ENCODE data around the gene SPATA6L.
A peak's percentile ranks its signal among the peaks of the same experiment; 100 is the strongest.
"Not testable (repeated sequence)": the region's sequence is repeated elsewhere in the genome, so short reads cannot be mapped to it uniquely, and the experiment has no call there.

The SPATA6L gene

DNA sequence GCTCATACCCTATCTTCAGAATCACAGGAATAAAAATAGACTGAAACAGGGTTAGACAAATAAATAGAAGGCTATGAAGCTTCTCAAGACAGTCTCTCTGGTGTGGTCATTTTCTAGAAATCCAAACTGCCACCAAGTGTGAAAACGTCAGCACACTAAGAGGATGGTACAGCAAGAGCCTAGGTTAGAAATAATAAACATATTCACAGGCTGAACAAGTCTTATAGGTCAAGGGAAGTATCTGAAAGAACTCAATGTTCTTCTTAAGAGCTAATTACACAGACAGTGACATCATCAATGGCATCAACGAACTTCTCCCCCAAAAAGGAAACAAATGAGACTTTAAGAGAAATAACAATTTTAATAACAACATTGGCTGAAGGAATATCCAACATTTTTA is 26.9 kb downstream of the SPATA6L start:
- ATAC-seq (replicated peaks) = no peak
- DNase-seq = no peak
- no peak overlapping the region for H3K27ac Mint-ChIP-seq

GRCh38 chr9:4638968-4639367 is 27.3 kb downstream of the SPATA6L start:
- Mint-ChIP-seq H3K4me1 (no peaks in the 10 kb centered on the region), H3K27ac (no peak overlapping the region), H3K36me3 (no peaks in the 10 kb centered on the region), H3K9me3 (no peaks in the 10 kb centered on the region), H3K27me3 (peaks cover 16 to 27% of the 10 kb centered on the region in 2 donors), H3K4me3 (no peak overlapping the region)
- no peak for DNase-seq
- ATAC-seq (replicated peaks) = no peak

More for the DNA sequence above, 26.9 kb downstream of the SPATA6L start:
- Mint-ChIP-seq H3K4me3 (no peak overlapping the region), H3K36me3 (no peaks in the 10 kb centered on the region), H3K9me3 (no peaks in the 10 kb centered on the region), H3K4me1 (no peaks in the 10 kb centered on the region), H3K27me3 (peaks cover 16 to 27% of the 10 kb centered on the region in 2 donors)

- H3K36me3 Mint-ChIP-seq = no peaks in the 10 kb centered on the region
- no peaks in the 10 kb centered on the region for H3K9me3 Mint-ChIP-seq
- peaks cover 16 to 24% of the 10 kb centered on the region in 2 donors for H3K27me3 Mint-ChIP-seq
- no peak overlapping the region for H3K27ac Mint-ChIP-seq
- H3K4me1 Mint-ChIP-seq = no peaks in the 10 kb centered on the region
- no peak for DNase-seq
- no peak overlapping the region for H3K4me3 Mint-ChIP-seq
- no peak for ATAC-seq (replicated peaks)
Observed at GRCh38 chr9:4630836-4631235, 35.4 kb downstream of the SPATA6L start.

GRCh38 chr9:4622016-4622415 is 44.3 kb downstream of the SPATA6L start:
- Mint-ChIP-seq H3K4me1 (no peaks in the 10 kb centered on the region), H3K4me3 (no peak overlapping the region), H3K27ac (no peak overlapping the region), H3K27me3 (peaks cover 8 to 11% of the 10 kb centered on the region in 2 donors), H3K9me3 (no peaks in the 10 kb centered on the region), H3K36me3 (no peaks in the 10 kb centered on the region)
- ATAC-seq (replicated peaks) (no peak), DNase-seq (no peak)

DNA sequence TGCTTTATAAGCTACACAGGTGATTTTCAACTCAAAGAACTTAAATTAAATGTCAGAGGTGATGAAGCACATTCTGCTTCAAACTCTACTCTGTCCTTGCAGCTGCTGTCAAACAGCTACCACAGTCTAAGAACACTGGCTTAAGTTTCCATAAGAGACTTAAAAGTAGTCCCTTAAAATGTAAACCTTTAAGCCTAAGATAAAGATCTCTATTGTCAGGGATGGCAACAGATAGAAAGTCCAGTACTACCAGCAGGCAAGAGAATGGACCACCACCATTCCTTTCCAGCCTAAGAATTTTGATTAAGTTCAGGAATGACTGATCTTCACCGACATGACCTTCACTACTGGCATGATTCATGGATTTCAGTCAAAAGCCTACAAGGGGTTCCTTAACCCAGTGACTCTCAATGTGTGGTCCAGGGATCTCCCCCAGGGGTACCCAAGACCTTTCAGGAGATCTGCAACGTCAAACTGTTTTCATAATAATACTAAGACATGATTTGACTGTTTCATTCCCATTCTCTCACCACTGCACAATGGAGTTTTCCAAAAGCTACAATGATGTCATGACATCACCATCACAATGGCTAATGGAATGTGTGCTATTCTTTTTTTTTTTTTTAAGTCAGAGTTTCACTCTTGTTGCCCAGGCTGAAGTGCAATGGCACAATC is 45.3 kb downstream of the SPATA6L start:
- no peak for DNase-seq
- no peaks in the 10 kb centered on the region for H3K9me3 Mint-ChIP-seq
- no peaks in the 10 kb centered on the region for H3K36me3 Mint-ChIP-seq
- H3K27me3 Mint-ChIP-seq = peaks cover 2 to 5% of the 10 kb centered on the region in 2 donors
- no peak overlapping the region for H3K27ac Mint-ChIP-seq
- H3K4me1 Mint-ChIP-seq = no peaks in the 10 kb centered on the region
- H3K4me3 Mint-ChIP-seq = no peak overlapping the region
- peak in 1 of 2 donors; percentile 20 for ATAC-seq (replicated peaks)

GRCh38 chr9:4620057-4620765 is 46.1 kb downstream of the SPATA6L start:
- H3K27ac Mint-ChIP-seq = no peak overlapping the region
- DNase-seq = no peak
- ATAC-seq (replicated peaks) = peak; percentile 27 to 36
- no peak overlapping the region for H3K4me3 Mint-ChIP-seq
- H3K27me3 Mint-ChIP-seq = peaks cover 0 to 4% of the 10 kb centered on the region in 2 donors
- H3K9me3 Mint-ChIP-seq = no peaks in the 10 kb centered on the region
- no peaks in the 10 kb centered on the region for H3K4me1 Mint-ChIP-seq
- no peaks in the 10 kb centered on the region for H3K36me3 Mint-ChIP-seq

GRCh38 chr9:4618700-4619099 is 47.6 kb downstream of the SPATA6L start:
- H3K36me3 Mint-ChIP-seq = no peaks in the 10 kb centered on the region
- DNase-seq (no peak), ATAC-seq (replicated peaks) (peak in 1 of 2 donors; percentile 38)
- no peak overlapping the region for H3K27ac Mint-ChIP-seq
- no peaks in the 10 kb centered on the region for H3K9me3 Mint-ChIP-seq
- no peak overlapping the region for H3K4me3 Mint-ChIP-seq
- no peaks in the 10 kb centered on the region for H3K4me1 Mint-ChIP-seq
- peaks cover 0 to 4% of the 10 kb centered on the region in 2 donors for H3K27me3 Mint-ChIP-seq

DNA sequence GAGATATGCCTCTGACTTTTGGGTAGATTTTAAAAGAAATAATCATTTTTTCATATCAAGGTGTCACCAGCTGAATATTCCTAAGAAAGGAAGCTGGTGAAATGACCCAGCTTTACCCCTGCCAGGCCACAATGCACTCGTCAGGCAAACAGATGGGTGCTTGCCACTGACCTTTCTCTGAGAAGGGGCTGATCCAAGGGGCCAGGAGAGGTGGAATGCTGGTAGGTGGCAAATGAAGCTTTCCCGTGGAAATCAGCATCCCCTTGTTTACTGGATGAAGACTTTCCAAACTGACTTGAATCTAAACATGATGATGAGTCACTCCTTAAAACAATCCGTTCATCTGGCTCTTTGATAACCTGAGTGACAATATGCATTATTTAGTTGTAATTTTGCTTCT is 48.5 kb downstream of the SPATA6L start:
- H3K4me3 Mint-ChIP-seq = no peak overlapping the region
- no peaks in the 10 kb centered on the region for H3K36me3 Mint-ChIP-seq
- H3K9me3 Mint-ChIP-seq = no peaks in the 10 kb centered on the region
- peaks cover 0 to 4% of the 10 kb centered on the region in 2 donors for H3K27me3 Mint-ChIP-seq
- DNase-seq = no peak
- H3K27ac Mint-ChIP-seq = no peak overlapping the region
- no peak for ATAC-seq (replicated peaks)
- no peaks in the 10 kb centered on the region for H3K4me1 Mint-ChIP-seq

- Mint-ChIP-seq H3K36me3 (no peaks in the 10 kb centered on the region), H3K27ac (no peak overlapping the region), H3K9me3 (peaks cover 0 to 1% of the 10 kb centered on the region in 2 donors), H3K4me1 (no peaks in the 10 kb centered on the region), H3K4me3 (no peak overlapping the region), H3K27me3 (no peaks in the 10 kb centered on the region)
- ATAC-seq (replicated peaks) (no peak), DNase-seq (no peak)
Observed at GRCh38 chr9:4615778-4616177, 50.5 kb downstream of the SPATA6L start.

GRCh38 chr9:4615251-4615650 is 51.0 kb downstream of the SPATA6L start:
- H3K4me1 Mint-ChIP-seq = no peaks in the 10 kb centered on the region
- H3K27me3 Mint-ChIP-seq = no peaks in the 10 kb centered on the region
- H3K27ac Mint-ChIP-seq = no peak overlapping the region
- no peaks in the 10 kb centered on the region for H3K36me3 Mint-ChIP-seq
- ATAC-seq (replicated peaks) = no peak
- no peak for DNase-seq
- H3K4me3 Mint-ChIP-seq = no peak overlapping the region
- H3K9me3 Mint-ChIP-seq = peaks cover 0 to 1% of the 10 kb centered on the region in 2 donors

DNA sequence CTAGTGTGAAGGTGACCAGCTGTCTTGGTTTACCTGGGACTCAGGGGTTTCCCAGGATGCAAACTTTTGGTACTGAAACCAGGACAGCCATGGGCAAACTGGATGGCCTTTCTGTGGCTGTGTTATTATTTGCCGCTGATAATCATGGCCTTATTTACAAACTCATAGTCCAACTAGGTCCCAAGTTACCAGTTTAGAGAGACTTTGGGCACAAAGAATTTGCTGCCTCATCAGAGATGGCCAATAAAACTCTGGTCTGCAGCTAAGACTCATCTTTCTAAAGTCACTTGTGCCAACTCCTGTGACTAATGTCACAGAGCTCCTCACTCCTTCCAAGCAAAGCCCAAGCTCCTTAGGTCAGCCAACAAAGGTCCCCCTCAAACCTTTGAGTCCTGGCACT is 51.7 kb downstream of the SPATA6L start:
- no peaks in the 10 kb centered on the region for H3K4me1 Mint-ChIP-seq
- no peaks in the 10 kb centered on the region for H3K36me3 Mint-ChIP-seq
- peaks cover 0 to 1% of the 10 kb centered on the region in 2 donors for H3K9me3 Mint-ChIP-seq
- H3K4me3 Mint-ChIP-seq = no peak overlapping the region
- no peak overlapping the region for H3K27ac Mint-ChIP-seq
- no peak for DNase-seq
- H3K27me3 Mint-ChIP-seq = no peaks in the 10 kb centered on the region
- ATAC-seq (replicated peaks) = no peak

- H3K4me3 Mint-ChIP-seq; ATAC-seq (replicated peaks); DNase-seq; H3K27ac Mint-ChIP-seq; H3K4me1 Mint-ChIP-seq; H3K36me3 Mint-ChIP-seq; H3K9me3 Mint-ChIP-seq: not testable (repeated sequence)
- H3K27me3 Mint-ChIP-seq = peaks cover 6 to 25% of the 10 kb centered on the region in 2 donors
Observed at GRCh38 chr9:4606033-4606432, 60.2 kb downstream of the SPATA6L start.

- H3K9me3 Mint-ChIP-seq = peaks cover 0 to 2% of the 10 kb centered on the region in 2 donors
- no peak overlapping the region for H3K4me3 Mint-ChIP-seq
- peak; percentile 81 for ATAC-seq (replicated peaks)
- no peak overlapping the region for H3K27ac Mint-ChIP-seq
- peak; percentile 42 for DNase-seq
- H3K27me3 Mint-ChIP-seq = peaks cover 14 to 37% of the 10 kb centered on the region in 2 donors
- no peaks in the 10 kb centered on the region for H3K4me1 Mint-ChIP-seq
- peaks cover 0 to 1% of the 10 kb centered on the region in 2 donors for H3K36me3 Mint-ChIP-seq
Observed at GRCh38 chr9:4604678-4605095, 61.6 kb downstream of the SPATA6L start.

GRCh38 chr9:4603830-4604229 is 62.5 kb downstream of the SPATA6L start:
- H3K4me3 Mint-ChIP-seq = no peak overlapping the region
- no peaks in the 10 kb centered on the region for H3K4me1 Mint-ChIP-seq
- peaks cover 14 to 37% of the 10 kb centered on the region in 2 donors for H3K27me3 Mint-ChIP-seq
- peaks cover 0 to 1% of the 10 kb centered on the region in 2 donors for H3K36me3 Mint-ChIP-seq
- DNase-seq (no peak), ATAC-seq (replicated peaks) (no peak)
- H3K9me3 Mint-ChIP-seq = peaks cover 0 to 2% of the 10 kb centered on the region in 2 donors
- no peak overlapping the region for H3K27ac Mint-ChIP-seq

DNA sequence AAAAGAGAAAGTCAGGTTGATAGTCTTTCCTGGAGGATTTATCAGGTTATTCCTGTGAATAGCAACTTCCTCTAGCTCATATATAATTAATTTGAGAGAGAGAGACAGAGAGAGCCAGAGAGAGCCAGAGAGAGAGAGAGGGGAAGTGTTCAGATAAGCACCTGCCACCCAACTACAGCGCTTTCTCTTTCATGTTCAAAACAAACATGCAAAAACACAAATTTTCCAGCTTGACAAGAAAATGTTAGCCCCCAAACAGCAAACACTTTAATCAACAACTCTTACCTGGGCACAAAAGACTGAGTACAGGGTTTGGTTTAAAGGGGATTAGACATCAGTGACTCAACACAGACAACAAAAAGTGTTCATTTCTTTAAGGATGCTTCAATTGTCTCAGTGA is 65.9 kb downstream of the SPATA6L start:
- Mint-ChIP-seq H3K27ac (no peak overlapping the region), H3K36me3 (peaks cover 0 to 1% of the 10 kb centered on the region in 2 donors), H3K4me3 (no peak overlapping the region), H3K27me3 (peaks cover 15 to 37% of the 10 kb centered on the region in 2 donors), H3K4me1 (no peaks in the 10 kb centered on the region), H3K9me3 (peaks cover 0 to 2% of the 10 kb centered on the region in 2 donors)
- DNase-seq (no peak), ATAC-seq (replicated peaks) (no peak)

Data from stimulated activated naive B cell treated with anti-CD40 and anti-IgM and Interleukin-4, amounts not matched to agents 10 μg/mL and 1 μg/mL and 100 μg/mL, for 72 hours (primary cell).